Measurements from ENCODE around the gene PRSS36.

PRSS36 gene

GRCh38 chr16:31094424-31095120 is 55.3 kb downstream of the PRSS36 start, which contains the start of gene VKORC1:
VKORC1 (minus strand) TSS chr16:31094797; CDS start chr16:31094729, 68 bp downstream.
- peak; percentile 77 for FAIRE-seq

GRCh38 chr16:31094088-31094423 is 55.8 kb downstream of the PRSS36 start:
- FAIRE-seq, result no peak

- no peak for FAIRE-seq
Measured at GRCh38 chr16:31093132-31093703, 56.6 kb downstream of the PRSS36 start.

- no peak for FAIRE-seq
Measured at GRCh38 chr16:31092330-31092729, 57.5 kb downstream of the PRSS36 start.

- no peak for FAIRE-seq
Measured at GRCh38 chr16:31090540-31090939, 59.3 kb downstream of the PRSS36 start.

- FAIRE-seq, result no peak
Measured at GRCh38 chr16:31089199-31089598, 60.7 kb downstream of the PRSS36 start.
